ENCODE results near the gene SH3BP5L.
"Not testable (repeated sequence)": the region's sequence is repeated elsewhere in the genome, so short reads cannot be mapped to it uniquely, and the experiment has no call there.

- TF ChIP-seq, protein P1, sequence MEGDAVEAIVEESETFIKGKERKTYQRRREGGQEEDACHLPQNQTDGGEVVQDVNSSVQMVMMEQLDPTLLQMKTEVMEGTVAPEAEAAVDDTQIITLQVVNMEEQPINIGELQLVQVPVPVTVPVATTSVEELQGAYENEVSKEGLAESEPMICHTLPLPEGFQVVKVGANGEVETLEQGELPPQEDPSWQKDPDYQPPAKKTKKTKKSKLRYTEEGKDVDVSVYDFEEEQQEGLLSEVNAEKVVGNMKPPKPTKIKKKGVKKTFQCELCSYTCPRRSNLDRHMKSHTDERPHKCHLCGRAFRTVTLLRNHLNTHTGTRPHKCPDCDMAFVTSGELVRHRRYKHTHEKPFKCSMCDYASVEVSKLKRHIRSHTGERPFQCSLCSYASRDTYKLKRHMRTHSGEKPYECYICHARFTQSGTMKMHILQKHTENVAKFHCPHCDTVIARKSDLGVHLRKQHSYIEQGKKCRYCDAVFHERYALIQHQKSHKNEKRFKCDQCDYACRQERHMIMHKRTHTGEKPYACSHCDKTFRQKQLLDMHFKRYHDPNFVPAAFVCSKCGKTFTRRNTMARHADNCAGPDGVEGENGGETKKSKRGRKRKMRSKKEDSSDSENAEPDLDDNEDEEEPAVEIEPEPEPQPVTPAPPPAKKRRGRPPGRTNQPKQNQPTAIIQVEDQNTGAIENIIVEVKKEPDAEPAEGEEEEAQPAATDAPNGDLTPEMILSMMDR (conservative IDR thresholded peaks at IDR 0.05; ENCODE audit: low read depth in 2 of 2): not testable (repeated sequence)
- not testable (repeated sequence) for TF ChIP-seq POLR2AphosphoS5 (IDR thresholded peaks at IDR 0.05; ENCODE audit: low read depth); EZH2 (IDR thresholded peaks at IDR 0.05; ENCODE audit: low read depth, unreplicated experiment); REST (IDR thresholded peaks at IDR 0.05; ENCODE audit: unreplicated experiment); CREB1 (CRISPR knock-in tag; IDR thresholded peaks at IDR 0.05; ENCODE audit: low read depth); JUNB (IDR thresholded peaks at IDR 0.05; ENCODE audit: unreplicated experiment); ZNF462 (CRISPR knock-in tag; IDR thresholded peaks at IDR 0.05)
Measured at GRCh38 chr1:248789337-248789736, 36.4 kb downstream of the SH3BP5L start.

All from GM23338 (cell line).